IPS-18a (cell line): ENCODE measurements around the gene IPO5.
"Not testable (repeated sequence)": the region's sequence is repeated elsewhere in the genome, so short reads cannot be mapped to it uniquely, and the experiment has no call there.

ENCODE experiments used
- H3K27ac ChIP-seq: one replicate; pipeline ENCODE4 v1.5.1; 2013; ENCODE audit warnings: low read length
- H3K27me3 ChIP-seq: one replicate; pipeline ENCODE4 v1.6.1; 2013; ENCODE audit warnings: mild to moderate bottlenecking, low read length; ENCODE audit not compliant: control insufficient read depth, insufficient read depth
- H3K36me3 ChIP-seq: one replicate; pipeline ENCODE4 v1.6.1; 2013; ENCODE audit warnings: low read depth, low read length; ENCODE audit not compliant: control insufficient read depth
- H3K4me1 ChIP-seq: one replicate; pipeline ENCODE4 v1.6.1; 2013; ENCODE audit warnings: low read depth, low read length; ENCODE audit not compliant: control insufficient read depth
- H3K4me3 ChIP-seq: one replicate; pipeline ENCODE4 v1.5.1; 2013; ENCODE audit warnings: low read length
- H3K9ac ChIP-seq: one replicate; pipeline ENCODE4 v1.6.1; 2013; ENCODE audit warnings: mild to moderate bottlenecking, low read length, moderate library complexity
- H3K9me3 ChIP-seq: one replicate; pipeline ENCODE4 v1.6.1; 2013; ENCODE audit warnings: low read depth, low read length; ENCODE audit not compliant: control insufficient read depth

Gene IPO5

DNA sequence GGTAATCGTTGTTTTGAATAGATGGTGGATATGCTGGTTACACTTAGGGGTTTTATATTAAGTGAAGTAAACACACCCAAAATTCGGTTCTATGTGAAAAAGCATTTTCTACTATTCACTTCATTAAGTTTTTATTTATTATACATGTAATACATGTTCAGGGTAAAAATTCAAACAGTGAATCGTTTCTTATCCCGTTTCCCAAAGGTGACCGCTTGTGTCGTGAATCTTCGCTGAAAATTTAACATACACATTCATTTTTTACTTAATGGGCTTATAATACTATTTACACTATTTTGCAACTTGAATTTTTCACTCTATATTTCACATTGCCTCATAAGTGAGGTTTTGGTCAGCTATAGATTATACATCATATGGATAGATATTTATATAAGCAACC, 24.5 kb downstream of the IPO5 start:
- Histone ChIP-seq H3K4me3 (peak overlapping the region; percentile 99), H3K27ac (peak overlapping the region; percentile 37), H3K9me3 (no peaks in the 10 kb centered on the region), H3K36me3 (peaks cover 26% of the 10 kb centered on the region), H3K4me1 (peaks cover 22% of the 10 kb centered on the region), H3K9ac (peak overlapping the region; percentile 97), H3K27me3 (no peaks in the 10 kb centered on the region)

DNA sequence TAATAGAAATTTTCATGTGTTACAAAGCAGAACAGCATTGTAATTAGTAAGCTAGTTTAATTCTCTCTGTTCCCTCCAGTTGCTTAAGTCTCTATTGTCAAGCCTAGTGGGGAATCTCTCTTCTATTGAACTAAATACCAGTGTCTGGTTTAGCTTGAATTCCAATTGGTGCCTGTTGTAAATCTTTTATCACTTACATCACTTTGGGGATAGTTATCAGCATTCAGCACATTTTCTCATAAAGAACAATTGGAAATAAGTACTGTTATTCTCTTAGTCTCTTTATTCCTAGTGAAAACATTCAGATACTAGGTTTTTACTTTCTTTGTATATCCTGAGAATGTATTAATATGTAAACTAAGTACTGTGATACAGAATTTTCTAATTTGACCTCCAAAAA, 25.2 kb downstream of the IPO5 start:
- Histone ChIP-seq H3K36me3 (peaks cover 33% of the 10 kb centered on the region), H3K27ac (peak overlapping the region; percentile 37), H3K4me1 (peaks cover 22% of the 10 kb centered on the region), H3K4me3 (peak overlapping the region; percentile 99), H3K9ac (peak overlapping the region; percentile 97), H3K9me3 (no peaks in the 10 kb centered on the region), H3K27me3 (no peaks in the 10 kb centered on the region)

DNA sequence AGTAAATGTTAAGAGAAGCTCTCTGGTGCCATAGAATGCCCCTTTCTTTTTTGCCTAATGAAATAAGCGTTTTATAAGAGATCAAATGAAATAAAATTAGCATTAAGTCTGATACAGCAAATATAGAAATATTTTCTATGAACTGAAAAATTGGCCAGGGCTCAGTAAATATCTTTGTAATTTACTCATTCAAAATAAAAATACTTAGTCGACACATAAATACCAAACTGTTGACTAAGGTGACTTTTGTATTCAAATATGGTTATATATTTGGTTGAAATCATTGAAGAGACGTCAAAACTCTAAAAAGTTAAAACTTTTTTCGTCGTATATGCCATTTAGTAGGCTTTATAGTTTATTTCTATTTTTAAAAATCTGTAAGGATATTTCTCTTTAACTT, 25.6 kb downstream of the IPO5 start:
- Histone ChIP-seq H3K4me1 (peaks cover 22% of the 10 kb centered on the region), H3K27ac (peak overlapping the region; percentile 6), H3K27me3 (no peaks in the 10 kb centered on the region), H3K36me3 (peaks cover 34% of the 10 kb centered on the region), H3K9me3 (no peaks in the 10 kb centered on the region), H3K9ac (peak overlapping the region; percentile 97), H3K4me3 (peak overlapping the region; percentile 99)

DNA sequence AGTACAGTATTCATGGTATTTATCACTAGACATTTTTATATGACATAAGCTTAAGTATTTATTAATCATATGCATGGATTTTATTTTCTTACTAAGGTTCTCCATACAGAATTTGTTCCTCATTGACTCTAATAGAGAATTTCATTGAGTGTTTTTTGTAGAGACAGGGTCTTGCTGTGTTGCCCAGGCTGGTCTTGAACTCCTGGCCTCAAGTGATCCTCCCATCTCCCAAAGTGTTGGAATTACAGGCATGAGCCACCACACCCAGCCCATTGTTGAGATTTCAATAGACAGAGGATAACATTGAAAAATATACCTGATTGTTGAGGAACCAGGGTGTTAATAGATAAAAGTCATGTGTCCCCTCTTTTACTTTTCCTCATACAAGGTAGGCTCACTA, 26.1 kb downstream of the IPO5 start:
- Histone ChIP-seq H3K4me1 (peaks cover 21% of the 10 kb centered on the region), H3K27me3 (no peaks in the 10 kb centered on the region), H3K9me3 (no peaks in the 10 kb centered on the region), H3K27ac (no peak overlapping the region), H3K9ac (peak overlapping the region; percentile 97), H3K4me3 (peak overlapping the region; percentile 99), H3K36me3 (peaks cover 39% of the 10 kb centered on the region)

DNA sequence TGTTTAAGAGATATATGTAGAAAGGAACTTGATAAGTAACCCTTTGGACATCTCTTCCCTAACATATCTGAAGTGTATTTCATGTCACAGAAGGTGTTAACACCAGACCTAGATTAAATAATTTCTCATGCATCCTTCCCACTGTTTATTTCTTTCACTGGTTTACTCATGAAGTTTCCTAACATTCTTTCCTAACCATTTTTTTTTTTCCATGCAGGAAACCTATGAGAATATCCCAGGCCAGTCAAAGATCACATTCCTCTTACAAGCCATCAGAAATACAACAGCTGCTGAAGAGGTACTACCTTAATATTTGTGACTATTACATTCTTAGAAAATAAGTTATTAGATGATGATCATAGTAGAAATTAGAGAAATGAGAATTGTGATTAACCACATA, 28.8 kb downstream of the IPO5 start:
- peaks cover 65% of the 10 kb centered on the region for H3K36me3 ChIP-seq
- peaks cover 17% of the 10 kb centered on the region for H3K4me1 ChIP-seq

DNA sequence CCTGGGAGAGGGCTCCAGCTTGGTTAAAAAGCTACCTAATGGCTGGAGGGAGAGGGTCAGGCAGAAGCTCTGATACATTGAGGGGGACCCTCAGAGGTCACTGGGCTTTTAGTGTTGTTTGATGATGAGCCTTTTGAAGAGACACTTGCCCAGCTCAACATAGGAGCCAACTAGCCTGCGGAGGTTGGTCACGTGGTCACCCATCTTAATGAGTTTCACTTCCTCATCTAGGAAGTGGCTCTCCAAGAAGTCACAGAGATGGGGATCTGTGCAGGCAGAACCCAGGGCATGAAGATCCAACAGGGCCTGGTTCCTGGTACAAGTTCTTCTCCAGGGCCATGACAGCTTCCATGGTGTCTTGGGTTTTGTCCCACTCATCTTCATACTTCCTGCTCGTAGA, 33.4 kb downstream of the IPO5 start:
- Histone ChIP-seq H3K4me1 (no peaks in the 10 kb centered on the region), H3K9ac (no peak overlapping the region), H3K9me3 (no peaks in the 10 kb centered on the region), H3K36me3 (peaks cover 94% of the 10 kb centered on the region), H3K27ac (no peak overlapping the region), H3K27me3 (no peaks in the 10 kb centered on the region), H3K4me3 (no peak overlapping the region)

More for the DNA sequence above, 28.8 kb downstream of the IPO5 start:
- Histone ChIP-seq H3K27ac (peak overlapping the region; percentile 4), H3K4me3 (no peak overlapping the region), H3K27me3 (no peaks in the 10 kb centered on the region), H3K9me3 (no peaks in the 10 kb centered on the region), H3K9ac (no peak overlapping the region)

DNA sequence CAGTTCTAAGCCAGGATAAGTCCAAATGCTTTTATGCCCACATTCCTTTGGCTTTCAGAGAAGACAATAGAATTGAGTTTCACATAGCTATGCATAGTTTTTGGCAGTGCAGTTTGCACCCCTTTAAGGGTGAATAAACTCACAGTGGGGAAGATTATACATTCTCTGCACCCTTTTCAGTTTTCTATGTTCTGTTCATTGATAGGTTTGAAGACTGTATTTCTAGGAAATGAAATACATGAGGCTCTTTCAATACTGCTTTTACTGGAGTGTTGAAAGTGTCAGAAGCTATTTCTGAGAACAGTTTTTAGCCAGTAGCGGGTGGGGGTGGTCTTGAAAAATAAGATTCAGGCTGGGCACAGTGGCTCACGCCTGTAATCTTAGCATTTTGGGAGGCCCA, 46.2 kb downstream of the IPO5 start:
- Histone ChIP-seq H3K4me3 (no peak overlapping the region), H3K9ac (no peak overlapping the region), H3K27me3 (no peaks in the 10 kb centered on the region), H3K4me1 (no peaks in the 10 kb centered on the region), H3K9me3 (no peaks in the 10 kb centered on the region), H3K27ac (no peak overlapping the region), H3K36me3 (peaks cover 84% of the 10 kb centered on the region)

DNA sequence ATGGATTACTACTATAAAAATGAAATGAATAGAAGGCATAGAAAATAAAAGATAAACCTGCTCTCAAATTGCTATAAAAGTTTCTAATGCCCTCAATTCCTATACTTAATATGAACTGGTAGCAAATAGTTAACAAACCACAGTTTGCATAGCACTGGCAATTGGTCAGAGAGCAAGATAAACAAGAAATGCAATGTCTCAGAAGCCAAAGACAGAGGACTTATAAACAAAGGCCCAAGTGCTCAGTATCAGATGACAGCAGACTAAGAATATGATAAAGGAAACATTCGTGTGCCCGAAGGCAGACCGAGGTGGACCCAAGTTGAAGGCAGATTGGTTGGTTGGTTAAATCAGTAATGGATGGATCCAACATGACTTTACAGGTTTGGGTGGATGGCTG, 50.6 kb downstream of the IPO5 start:
- no peak overlapping the region for H3K27ac ChIP-seq
- H3K36me3 ChIP-seq, result peaks cover 86% of the 10 kb centered on the region
- H3K9me3 ChIP-seq, result no peaks in the 10 kb centered on the region
- H3K4me3 ChIP-seq, result no peak overlapping the region
- H3K27me3 ChIP-seq, result no peaks in the 10 kb centered on the region
- no peaks in the 10 kb centered on the region for H3K4me1 ChIP-seq
- no peak overlapping the region for H3K9ac ChIP-seq

DNA sequence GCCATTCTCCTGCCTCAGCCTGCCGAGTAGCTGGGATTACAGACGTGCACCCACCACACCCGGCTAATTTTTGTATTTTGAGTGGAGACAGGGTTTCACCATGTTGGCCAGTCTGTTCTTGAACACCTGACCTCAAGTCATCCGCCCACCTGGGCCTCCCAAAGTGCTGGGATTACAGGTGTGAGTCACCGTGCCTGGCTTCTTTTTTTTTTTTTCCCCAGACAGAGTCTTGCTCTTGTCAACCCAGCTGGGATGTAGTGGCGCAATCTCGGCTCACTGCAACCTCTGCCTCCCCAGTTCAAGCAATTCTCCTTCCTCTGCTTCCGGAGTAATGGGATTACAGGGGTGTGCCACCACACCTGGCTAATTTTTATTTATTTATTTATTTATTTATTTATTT, 51.5 kb downstream of the IPO5 start:
- H3K9me3 ChIP-seq, H3K27me3 ChIP-seq, H3K27ac ChIP-seq, H3K4me1 ChIP-seq, H3K4me3 ChIP-seq, H3K9ac ChIP-seq: not testable (repeated sequence)
- peaks cover 86% of the 10 kb centered on the region for H3K36me3 ChIP-seq

DNA sequence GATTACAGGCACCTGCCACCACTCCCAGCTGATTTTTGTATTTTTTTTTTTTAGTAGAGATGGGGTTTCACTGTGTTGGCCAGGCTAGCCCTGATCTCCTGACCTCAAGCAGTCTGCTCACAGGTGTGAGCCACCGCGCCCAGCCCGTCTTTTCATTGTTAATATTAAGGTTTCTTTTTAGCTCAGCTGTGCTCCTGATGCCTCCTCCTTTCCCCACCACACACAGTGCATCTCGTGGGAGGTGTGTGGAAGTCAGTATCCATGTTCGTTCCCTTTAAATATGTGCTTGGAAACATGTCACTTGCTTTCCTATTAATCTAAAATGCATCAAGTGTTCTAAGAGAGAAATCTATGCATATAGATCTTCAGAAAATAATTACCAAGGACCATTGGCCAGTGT, 53.5 kb downstream of the IPO5 start:
- H3K36me3 ChIP-seq, result peaks cover 89% of the 10 kb centered on the region
- no peaks in the 10 kb centered on the region for H3K27me3 ChIP-seq

DNA sequence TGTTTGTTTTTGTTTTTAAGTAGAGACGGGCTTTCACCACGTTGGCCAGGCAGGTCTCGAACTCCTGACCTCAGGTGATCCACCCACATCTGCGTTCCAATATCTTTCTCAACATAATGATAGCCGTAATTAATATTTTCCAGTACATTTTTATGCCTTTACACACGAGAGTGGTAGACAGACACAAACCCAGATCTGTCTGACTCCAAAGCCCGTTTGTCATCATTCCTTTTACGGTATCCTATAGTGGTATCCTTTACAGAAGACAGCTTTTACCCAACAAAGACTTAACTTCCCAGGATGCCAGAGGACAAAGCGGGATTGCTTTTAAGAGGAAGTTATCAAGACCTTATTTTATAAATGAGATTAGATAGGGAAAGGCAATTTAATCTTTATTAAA, 59.8 kb downstream of the IPO5 start:
- no peak overlapping the region for H3K4me3 ChIP-seq
- no peaks in the 10 kb centered on the region for H3K27me3 ChIP-seq
- H3K9ac ChIP-seq, result no peak overlapping the region
- peaks cover 93% of the 10 kb centered on the region for H3K36me3 ChIP-seq
- H3K9me3 ChIP-seq, result no peaks in the 10 kb centered on the region
- no peaks in the 10 kb centered on the region for H3K4me1 ChIP-seq
- no peak overlapping the region for H3K27ac ChIP-seq

More for the DNA sequence above, 53.5 kb downstream of the IPO5 start:
- no peaks in the 10 kb centered on the region for H3K4me1 ChIP-seq
- no peaks in the 10 kb centered on the region for H3K9me3 ChIP-seq
- H3K27ac ChIP-seq, result no peak overlapping the region
- no peak overlapping the region for H3K9ac ChIP-seq
- no peak overlapping the region for H3K4me3 ChIP-seq

DNA sequence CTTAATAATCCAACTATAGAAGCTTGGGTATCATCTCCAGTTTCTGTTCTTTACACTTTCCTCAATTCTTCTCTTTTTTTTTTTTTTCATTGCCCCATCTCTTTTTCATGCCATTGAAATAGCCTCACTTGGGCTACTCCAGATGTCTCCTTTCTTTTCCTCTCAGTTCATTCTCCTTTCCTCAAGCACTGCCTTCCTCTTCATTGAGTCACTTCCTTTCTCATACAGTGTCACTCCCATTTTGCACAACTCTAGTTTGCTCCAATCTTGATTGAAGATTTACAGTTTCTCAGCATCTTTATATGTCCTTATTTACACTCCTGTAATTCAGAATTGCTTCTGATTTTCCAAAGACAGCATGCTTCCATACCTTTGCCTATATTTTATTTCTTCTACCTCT, 61.3 kb downstream of the IPO5 start:
- H3K9me3 ChIP-seq, result no peaks in the 10 kb centered on the region
- peaks cover 93% of the 10 kb centered on the region for H3K36me3 ChIP-seq
- H3K4me3 ChIP-seq, result no peak overlapping the region
- H3K27ac ChIP-seq, result no peak overlapping the region
- no peaks in the 10 kb centered on the region for H3K27me3 ChIP-seq
- no peak overlapping the region for H3K9ac ChIP-seq
- H3K4me1 ChIP-seq, result no peaks in the 10 kb centered on the region
